Common myeloid progenitor, CD34-positive (primary cell): Measurements from ENCODE around the gene MAP3K21. TPM values are rescaled to one million over a fixed set of nuclear protein-coding genes. Genes with fewer than 3 reads are reported as not detected.

Source experiments
- CTCF ChIA-PET: fragments of 350-600 bp; sonication (Branson Sonifier 250); formaldehyde crosslinking; loops from one replicate; lab custom pipeline; 2021; ENCODE audit warnings: antibody characterized with exemption; lab: Charles Lee
- POLR2A ChIA-PET: fragments of 350-600 bp; sonication (Branson Sonifier 250); formaldehyde crosslinking; loops from one replicate; lab custom pipeline; 2021; ENCODE audit warnings: antibody characterized with exemption; lab: Charles Lee
- DNase-seq, 3 donors: peaks; one replicate each; pipeline versions ENCODE4 v3.0.0 to v3.0.0-alpha.2; 2013
- H3K27ac ChIP-seq, 2 experiments: 1 replicate in 1 of 2; 2 replicates in 1 of 2; pipeline ENCODE4 v1.7.0; 2013; ENCODE audit warnings: inconsistent platforms in 2 of 2, low read length in 2 of 2, mild to moderate bottlenecking in 2 of 2, low read depth in 1 of 2, moderate library complexity in 1 of 2; ENCODE audit not compliant: severe bottlenecking in 2 of 2, insufficient read depth in 1 of 2, poor library complexity in 1 of 2
- H3K27me3 ChIP-seq, 5 experiments: replicated peaks in 2 of 5; 1 replicate in 3 of 5; 2 replicates in 2 of 5; pipeline versions ENCODE4 v1.6.1 to v1.7.0; 2013; ENCODE audit warnings: low read length in 4 of 5, mild to moderate bottlenecking in 2 of 5, moderate library complexity in 2 of 5, inconsistent platforms in 1 of 5; ENCODE audit not compliant: insufficient read depth in 5 of 5, control insufficient read depth in 4 of 5
- H3K36me3 ChIP-seq, 4 experiments: 1 replicate in 2 of 4; 2 replicates in 2 of 4; pipeline versions ENCODE4 v1.6.1 to v1.7.0; 2013; ENCODE audit warnings: low read length in 3 of 4, control low read depth in 1 of 4, mild to moderate bottlenecking in 1 of 4; ENCODE audit not compliant: control insufficient read depth in 4 of 4, insufficient read depth in 4 of 4
- H3K4me1 ChIP-seq, 4 experiments: 1 replicate in 3 of 4; 2 replicates in 1 of 4; pipeline versions ENCODE4 v1.6.1 to v1.7.1; 2013; ENCODE audit warnings: low read length in 3 of 4, mild to moderate bottlenecking in 3 of 4, control low read depth in 1 of 4, inconsistent platforms in 1 of 4, moderate library complexity in 1 of 4; ENCODE audit not compliant: control insufficient read depth in 4 of 4, insufficient read depth in 4 of 4; ENCODE audit errors: control extremely low read depth in 1 of 4
- H3K4me3 ChIP-seq, 7 experiments: 1 replicate in 4 of 7; 2 replicates in 3 of 7; pipeline versions ENCODE4 v1.5.1 to v1.7.0; 2013; ENCODE audit warnings: mild to moderate bottlenecking in 7 of 7, low read length in 6 of 7, moderate library complexity in 6 of 7, inconsistent platforms in 2 of 7, low read depth in 2 of 7, control low read depth in 1 of 7; ENCODE audit not compliant: insufficient read depth in 4 of 7, control insufficient read depth in 1 of 7; ENCODE audit errors: extremely low read depth in 1 of 7
- H3K9me3 ChIP-seq, 5 experiments: 1 replicate in 4 of 5; 2 replicates in 1 of 5; pipeline versions ENCODE4 v1.6.1 to v1.7.1; 2013; ENCODE audit warnings: low read length in 4 of 5, mild to moderate bottlenecking in 2 of 5, inconsistent platforms in 1 of 5, low read depth in 1 of 5, moderate library complexity in 1 of 5; ENCODE audit not compliant: control insufficient read depth in 4 of 5, insufficient read depth in 2 of 5; ENCODE audit errors: control extremely low read depth in 1 of 5
- WGBS: methylation state at CpG from one replicate; pipeline ENCODE4 v1.1.5; 2013; ENCODE audit not compliant: insufficient coverage; 5-methylcytosine and 5-hydroxymethylcytosine counted together
- polyA plus RNA-seq: library from polyadenylated mRNA; unstranded; fragments of 120-200 nt; gene quantifications from one replicate; pipeline ENCODE4 v1.2.1, GENCODE V29; 2013

MAP3K21 gene
- polyA plus RNA-seq = 3.2 TPM

GRCh38 chr1:233327651-233328141 lies at the start of gene MAP3K21:
Gene MAP3K21, plus strand, starts transcription at chr1:233327724. Its CDS starts 305 bp downstream, at chr1:233328029.
- H3K36me3 ChIP-seq = no peaks in the 10 kb centered on the region
- ChIA-PET CTCF (interaction anchor here (1.4 to 1.5 kb wide), 2 partner anchors 18 to 36 kb away, joined by 3 to 4 read pairs; no protein-coding TSS in a partner anchor), POLR2A (interaction anchor here (0.6 kb wide), 1 partner anchor 46 kb away, joined by 5 read pairs; no protein-coding TSS in a partner anchor)
- peaks cover 0 to 3% (median 0%) of the 10 kb centered on the region in 5 experiments for H3K27me3 ChIP-seq
- H3K4me1 ChIP-seq = peaks cover 0 to 22% (median 18%) of the 10 kb centered on the region in 4 experiments
- H3K4me3 ChIP-seq = peak within 1 kb of the TSS; percentile 57 to 82 (median 67)
- H3K9me3 ChIP-seq = no peaks in the 10 kb centered on the region
- DNase-seq = no peak
- no peak within 1 kb of the TSS for H3K27ac ChIP-seq
- under 1% methylated on average over 60 of the region's 68 CpGs for WGBS

- ChIA-PET CTCF (interaction anchor here (0.8 kb wide), 1 partner anchor 18 kb away, joined by 3 read pairs; no protein-coding TSS in a partner anchor), POLR2A (no interaction called here)
- H3K9me3 ChIP-seq = no peaks in the 10 kb centered on the region
- H3K4me1 ChIP-seq = peaks cover 5 to 14% (median 9%) of the 10 kb centered on the region in 4 experiments
- 100% methylated on average over 1 of the region's 1 CpG for WGBS
- no peaks in the 10 kb centered on the region for H3K36me3 ChIP-seq
- peak in 1 of 3 donors; percentile 16 for DNase-seq
- no peaks in the 10 kb centered on the region for H3K27me3 ChIP-seq
- no peak overlapping the region for H3K4me3 ChIP-seq
- H3K27ac ChIP-seq = no peak overlapping the region
Measured at GRCh38 chr1:233278631-233279030, 48.9 kb upstream of the MAP3K21 start.

GRCh38 chr1:233279971-233280370 lies 47.6 kb upstream of the MAP3K21 start:
- WGBS = no CpG with 5 or more reads among the region's 2 CpGs
- Histone ChIP-seq H3K4me1 (peaks cover 5 to 14% (median 9%) of the 10 kb centered on the region in 4 experiments), H3K27me3 (no peaks in the 10 kb centered on the region), H3K9me3 (no peaks in the 10 kb centered on the region), H3K36me3 (no peaks in the 10 kb centered on the region), H3K27ac (no peak overlapping the region), H3K4me3 (no peak overlapping the region)
- ChIA-PET CTCF (no interaction called here), POLR2A (no interaction called here)
- DNase-seq = no peak

GRCh38 chr1:233281711-233282581 lies 45.6 kb upstream of the MAP3K21 start:
- WGBS = 62% methylated on average over 7 of the region's 8 CpGs
- CTCF ChIA-PET = interaction anchor here (1.2 kb wide), 1 partner anchor 11 kb away, joined by 4 read pairs; no protein-coding TSS in a partner anchor
- peak in 2 of 3 donors; percentile 45 to 60 for DNase-seq
- peak overlapping the region in 1 of 7 experiments; percentile 27 for H3K4me3 ChIP-seq
- no peak overlapping the region for H3K27ac ChIP-seq
- no peaks in the 10 kb centered on the region for H3K9me3 ChIP-seq
- H3K4me1 ChIP-seq = peaks cover 5 to 14% (median 9%) of the 10 kb centered on the region in 4 experiments
- POLR2A ChIA-PET = no interaction called here
- no peaks in the 10 kb centered on the region for H3K36me3 ChIP-seq
- H3K27me3 ChIP-seq = no peaks in the 10 kb centered on the region

- Histone ChIP-seq H3K4me1 (peaks cover 5 to 14% (median 9%) of the 10 kb centered on the region in 4 experiments), H3K9me3 (no peaks in the 10 kb centered on the region), H3K4me3 (no peak overlapping the region), H3K27ac (no peak overlapping the region), H3K36me3 (no peaks in the 10 kb centered on the region), H3K27me3 (no peaks in the 10 kb centered on the region)
- no peak for DNase-seq
- ChIA-PET POLR2A (no interaction called here), CTCF (interaction anchor here (1.0 to 1.2 kb wide), 2 partner anchors 11 to 44 kb away, joined by 3 to 4 read pairs; no protein-coding TSS in a partner anchor)
- whole genome bisulfite sequencing = 100% methylated on average over 1 of the region's 3 CpGs
Measured at GRCh38 chr1:233282582-233282886, 45.0 kb upstream of the MAP3K21 start.

GRCh38 chr1:233289676-233290075 lies 37.8 kb upstream of the MAP3K21 start:
- H3K36me3 ChIP-seq = peaks cover 0 to 2% (median 0%) of the 10 kb centered on the region in 4 experiments
- H3K27ac ChIP-seq = no peak overlapping the region
- WGBS = 78% methylated on average over 1 of the region's 4 CpGs
- no peaks in the 10 kb centered on the region for H3K9me3 ChIP-seq
- no peaks in the 10 kb centered on the region for H3K27me3 ChIP-seq
- CTCF ChIA-PET = no interaction called here
- no peak for DNase-seq
- POLR2A ChIA-PET = no interaction called here
- peaks cover 0 to 14% (median 5%) of the 10 kb centered on the region in 4 experiments for H3K4me1 ChIP-seq
- no peak overlapping the region for H3K4me3 ChIP-seq
